MCF 10A (cell line): ENCODE data around the gene ZIC2. TPM values are rescaled to one million over a fixed set of nuclear protein-coding genes. Genes with fewer than 3 reads are reported as not detected.
"Not testable (repeated sequence)": the region's sequence is repeated elsewhere in the genome, so short reads cannot be mapped to it uniquely, and the experiment has no call there.

ENCODE experiments used
- BruUV-seq: library from RNA; stranded (reverse); fragments of 400-500 nt; replicated peaks from 2 replicates; lab custom pipeline; 2021; lab: Mats Ljungman, UMichigan
- CTCF ChIA-PET: fragments of 300-600 bp; sonication (Branson Sonifier 250); formaldehyde crosslinking; extraction: SDS; loops from one replicate; lab custom pipeline; 2021; ENCODE audit warnings: antibody characterized with exemption, inconsistent platforms; lab: Yijun Ruan, JAX
- POLR2A ChIA-PET: fragments of 300-600, 350-650 bp; sonication (Branson Sonifier 250); formaldehyde crosslinking; extraction: SDS; loops from one replicate; lab custom pipeline; 2020; ENCODE audit warnings: antibody characterized with exemption, inconsistent platforms; lab: Yijun Ruan, JAX
- DNase-seq: peaks from one replicate; pipeline ENCODE4 v3.0.0-alpha.2; 2018; ENCODE audit not compliant: unreplicated experiment
- H3K27ac Mint-ChIP-seq: one replicate; pipeline ENCODE4 v1.8.0; 2022; ENCODE audit warnings: mild to moderate bottlenecking, low read depth, mixed read lengths; ENCODE audit not compliant: unreplicated experiment
- H3K27me3 Mint-ChIP-seq: one replicate; pipeline ENCODE4 v1.8.0; 2022; ENCODE audit warnings: mixed read lengths; ENCODE audit not compliant: insufficient read depth, unreplicated experiment
- H3K36me3 Mint-ChIP-seq: one replicate; pipeline ENCODE4 v1.8.0; 2022; ENCODE audit warnings: mild to moderate bottlenecking, moderate library complexity, mixed read lengths; ENCODE audit not compliant: insufficient read depth, unreplicated experiment
- H3K4me1 Mint-ChIP-seq: one replicate; pipeline ENCODE4 v1.8.0; 2022; ENCODE audit warnings: mixed read lengths; ENCODE audit not compliant: insufficient read depth, unreplicated experiment
- H3K4me3 Mint-ChIP-seq: one replicate; pipeline ENCODE4 v1.8.0; 2022; ENCODE audit warnings: mild to moderate bottlenecking, moderate library complexity, mixed read lengths; ENCODE audit not compliant: unreplicated experiment
- H3K9me3 Mint-ChIP-seq: one replicate; pipeline ENCODE4 v1.8.0; 2022; ENCODE audit warnings: mixed read lengths; ENCODE audit not compliant: unreplicated experiment
- CTCF ChIP-seq: fragments of 200-600 bp; IDR thresholded peaks from one replicate; pipeline ENCODE4 v1.8.0; 2022; ENCODE audit warnings: antibody characterized with exemption, mild to moderate bottlenecking; ENCODE audit not compliant: unreplicated experiment
- intact Hi-C: fragments of 100-400 bp; cut with micrococcal nuclease; formaldehyde crosslinking; loops from 2 replicates; pipeline ENCODE4 v1.14.1; 2022
- total RNA-seq: library from RNA; stranded (reverse); gene quantifications from 2 replicates; pipeline ENCODE4 v1.2.3, GENCODE V29; 2022

ZIC2 gene
- total RNA-seq, 1 experiment from 2014 or later = 8.2 TPM

GRCh38 chr13:99948907-99949678 is 32.5 kb upstream of the ZIC2 start:
- CTCF ChIA-PET = no interaction called here

GRCh38 chr13:99949679-99950413 is 31.7 kb upstream of the ZIC2 start:
- peaks cover 5% of the 10 kb centered on the region for H3K4me1 Mint-ChIP-seq

More at GRCh38 chr13:99948907-99949678, 32.5 kb upstream of the ZIC2 start:
- peak overlapping the region; percentile 27 for H3K27ac Mint-ChIP-seq
- peaks cover 21% of the 10 kb centered on the region for H3K27me3 Mint-ChIP-seq
- BruUV-seq = no TSS peak
- DNase-seq = no peak
- H3K9me3 Mint-ChIP-seq = no peaks in the 10 kb centered on the region
- intact Hi-C loops = no loop called here
- TF ChIP-seq CTCF = no peak
- no peak overlapping the region for H3K4me3 Mint-ChIP-seq
- peaks cover 5% of the 10 kb centered on the region for H3K4me1 Mint-ChIP-seq
- no peaks in the 10 kb centered on the region for H3K36me3 Mint-ChIP-seq
- POLR2A ChIA-PET = no interaction called here

GRCh38 chr13:99951666-99952065 is 29.9 kb upstream of the ZIC2 start:
- peaks cover 10% of the 10 kb centered on the region for H3K27me3 Mint-ChIP-seq
- POLR2A ChIA-PET, H3K27ac Mint-ChIP-seq, BruUV-seq, H3K4me1 Mint-ChIP-seq, H3K36me3 Mint-ChIP-seq, intact Hi-C loops, H3K4me3 Mint-ChIP-seq, DNase-seq, H3K9me3 Mint-ChIP-seq: not testable (repeated sequence)
- CTCF ChIA-PET = interaction anchor here (0.9 to 2.0 kb wide), 3 partner anchors 16 to 283 kb away, joined by 3 to 7 read pairs (median 6); no protein-coding TSS in a partner anchor

More at GRCh38 chr13:99949679-99950413, 31.7 kb upstream of the ZIC2 start:
- ChIA-PET CTCF (interaction anchor here (0.7 kb wide), 1 partner anchor 326 kb away, joined by 3 read pairs; no protein-coding TSS in a partner anchor), POLR2A (no interaction called here)
- BruUV-seq = no TSS peak
- no peak for DNase-seq
- intact Hi-C loops = no loop called here
- Mint-ChIP-seq H3K4me3 (no peak overlapping the region), H3K27me3 (peaks cover 21% of the 10 kb centered on the region), H3K36me3 (no peaks in the 10 kb centered on the region), H3K27ac (peak overlapping the region; percentile 27), H3K9me3 (no peaks in the 10 kb centered on the region)
- TF ChIP-seq CTCF = no peak

GRCh38 chr13:99953138-99953755 is 28.3 kb upstream of the ZIC2 start:
- ChIA-PET POLR2A (interaction anchor here (0.7 kb wide), 1 partner anchor 607 kb away, joined by 3 read pairs; no protein-coding TSS in a partner anchor), CTCF (no interaction called here)
- no peaks in the 10 kb centered on the region for H3K36me3 Mint-ChIP-seq
- no peaks in the 10 kb centered on the region for H3K27me3 Mint-ChIP-seq
- H3K27ac Mint-ChIP-seq = no peak overlapping the region
- no peak overlapping the region for H3K4me3 Mint-ChIP-seq
- no peak for TF ChIP-seq CTCF
- DNase-seq = no peak
- intact Hi-C loops = no loop called here
- BruUV-seq = no TSS peak
- peaks cover 5% of the 10 kb centered on the region for H3K4me1 Mint-ChIP-seq
- no peaks in the 10 kb centered on the region for H3K9me3 Mint-ChIP-seq
